ENCODE data around the gene FARP2.
"Not testable (repeated sequence)": the region's sequence is repeated elsewhere in the genome, so short reads cannot be mapped to it uniquely, and the experiment has no call there.

The FARP2 gene

GRCh38 chr2:241491549-241492173 lies 135.6 kb downstream of the FARP2 start:
- no peak for DNase-seq

GRCh38 chr2:241492174-241492565 lies 136.1 kb downstream of the FARP2 start:
- no peak for DNase-seq

GRCh38 chr2:241493092-241493491 lies 137.0 kb downstream of the FARP2 start:
- no peak for DNase-seq

GRCh38 chr2:241494311-241494908 lies 138.3 kb downstream of the FARP2 start:
- DNase-seq, result no peak

- DNase-seq, result no peak
These were observed 139.3 kb downstream of the FARP2 start for GRCh38 chr2:241495172-241496002.

GRCh38 chr2:241496003-241496707 lies 140.1 kb downstream of the FARP2 start:
- no peak for DNase-seq

- DNase-seq, result no peak
These were observed 141.1 kb downstream of the FARP2 start for GRCh38 chr2:241496904-241497877.

GRCh38 chr2:241498115-241499070 lies 142.3 kb downstream of the FARP2 start:
- no peak for DNase-seq

GRCh38 chr2:241499146-241499965 lies 143.3 kb downstream of the FARP2 start:
- no peak for DNase-seq

GRCh38 chr2:241500016-241500415 lies 143.9 kb downstream of the FARP2 start:
- DNase-seq, result no peak

- DNase-seq, result no peak
These were observed 144.4 kb downstream of the FARP2 start for GRCh38 chr2:241500431-241500975.

- no peak for DNase-seq
These were observed 145.0 kb downstream of the FARP2 start for GRCh38 chr2:241501099-241501541.

GRCh38 chr2:241501551-241501950 lies 145.5 kb downstream of the FARP2 start:
- DNase-seq, result no peak

- no peak for DNase-seq
These were observed 146.2 kb downstream of the FARP2 start for GRCh38 chr2:241502281-241502680.

- no peak for DNase-seq
These were observed 147.8 kb downstream of the FARP2 start for GRCh38 chr2:241503776-241504392.

- DNase-seq, result no peak
These were observed 149.1 kb downstream of the FARP2 start for GRCh38 chr2:241505086-241505780.

- DNase-seq, result no peak
These were observed 149.7 kb downstream of the FARP2 start for GRCh38 chr2:241505781-241506201.

GRCh38 chr2:241506317-241506716 lies 150.2 kb downstream of the FARP2 start:
- not testable (repeated sequence) for DNase-seq

Measured in T-helper 9 cell (primary cell).